Chondrocyte (in vitro differentiated cells): ENCODE measurements around the gene PRSS1. TPM values are rescaled to one million over a fixed set of nuclear protein-coding genes. Genes with fewer than 3 reads are reported as not detected.

ENCODE experiments used
- DNase-seq: peaks from one replicate; pipeline ENCODE4 v3.0.0; 2021; ENCODE audit warnings: mixed read lengths, low spot score
- H3K27ac Mint-ChIP-seq: one replicate; pipeline ENCODE4 v1.8.0; 2021; ENCODE audit warnings: mild to moderate bottlenecking, moderate library complexity, mixed read lengths; ENCODE audit not compliant: unreplicated experiment
- H3K27me3 Mint-ChIP-seq: 2 replicates; pipeline ENCODE4 v1.8.0; 2021; ENCODE audit warnings: low read depth, mixed read lengths
- H3K36me3 Mint-ChIP-seq: 2 replicates; pipeline ENCODE4 v1.8.0; 2021; ENCODE audit warnings: low read depth, mixed read lengths
- H3K4me1 Mint-ChIP-seq: 2 replicates; pipeline ENCODE4 v1.8.0; 2021; ENCODE audit warnings: low read depth, mild to moderate bottlenecking, mixed read lengths
- H3K4me3 Mint-ChIP-seq: one replicate; pipeline ENCODE4 v1.8.0; 2021; ENCODE audit warnings: mild to moderate bottlenecking, moderate library complexity, mixed read lengths; ENCODE audit not compliant: unreplicated experiment
- H3K9me3 Mint-ChIP-seq: 2 replicates; pipeline ENCODE4 v1.8.0; 2021; ENCODE audit warnings: low read depth, mixed read lengths
- CTCF ChIP-seq: fragments of 200-600 bp; sonication (generic); IDR thresholded peaks from 2 replicates; pipeline ENCODE4 v1.5.0; 2021; ENCODE audit warnings: antibody characterized with exemption, mild to moderate bottlenecking, moderate library complexity
- total RNA-seq: library from RNA; stranded (reverse); gene quantifications from 3 replicates; pipeline ENCODE4 v1.2.1, GENCODE V29; 2021

The PRSS1 gene
- total RNA-seq, 1 donor from 2014 or later: not detected

DNA sequence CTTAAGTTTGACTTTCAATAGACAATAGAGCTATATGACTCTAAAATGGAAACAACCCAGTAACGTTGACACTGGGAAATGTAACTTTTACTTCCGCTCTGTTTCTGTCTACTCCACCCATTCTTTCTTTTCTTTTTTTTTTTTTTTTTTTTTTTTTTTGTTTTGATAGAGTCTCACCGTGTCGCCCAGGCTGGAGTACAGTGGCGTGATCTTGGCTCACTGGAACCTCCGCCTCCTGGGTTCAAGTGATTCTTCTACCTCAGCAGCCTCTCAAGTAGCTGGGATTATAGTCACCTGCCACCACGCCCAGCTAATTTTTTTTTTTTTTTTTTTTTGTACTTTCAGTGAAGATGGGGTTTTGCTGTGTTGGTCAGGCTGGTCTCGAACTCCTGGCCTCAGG lies 35.4 kb downstream of the PRSS1 start:
- no peak for DNase-seq
- no peaks in the 10 kb centered on the region for H3K9me3 Mint-ChIP-seq
- H3K36me3 Mint-ChIP-seq: no peaks in the 10 kb centered on the region
- no peak overlapping the region for H3K27ac Mint-ChIP-seq
- no peak overlapping the region for H3K4me3 Mint-ChIP-seq
- H3K27me3 Mint-ChIP-seq: peaks cover 41% of the 10 kb centered on the region
- TF ChIP-seq CTCF: no peak
- H3K4me1 Mint-ChIP-seq: peaks cover 5% of the 10 kb centered on the region

GRCh38 chr7:142785841-142786250 lies 36.6 kb downstream of the PRSS1 start:
- H3K36me3 Mint-ChIP-seq: no peaks in the 10 kb centered on the region
- no peak overlapping the region for H3K27ac Mint-ChIP-seq
- no peak for TF ChIP-seq CTCF
- peaks cover 35% of the 10 kb centered on the region for H3K27me3 Mint-ChIP-seq
- peaks cover 5% of the 10 kb centered on the region for H3K4me1 Mint-ChIP-seq
- no peak for DNase-seq
- no peak overlapping the region for H3K4me3 Mint-ChIP-seq
- no peaks in the 10 kb centered on the region for H3K9me3 Mint-ChIP-seq

- H3K4me3 Mint-ChIP-seq: no peak overlapping the region
- peaks cover 5% of the 10 kb centered on the region for H3K4me1 Mint-ChIP-seq
- no peak for TF ChIP-seq CTCF
- no peaks in the 10 kb centered on the region for H3K9me3 Mint-ChIP-seq
- no peaks in the 10 kb centered on the region for H3K36me3 Mint-ChIP-seq
- DNase-seq: no peak
- no peak overlapping the region for H3K27ac Mint-ChIP-seq
- peaks cover 38% of the 10 kb centered on the region for H3K27me3 Mint-ChIP-seq
Observed at GRCh38 chr7:142787034-142787768, 37.9 kb downstream of the PRSS1 start.

DNA sequence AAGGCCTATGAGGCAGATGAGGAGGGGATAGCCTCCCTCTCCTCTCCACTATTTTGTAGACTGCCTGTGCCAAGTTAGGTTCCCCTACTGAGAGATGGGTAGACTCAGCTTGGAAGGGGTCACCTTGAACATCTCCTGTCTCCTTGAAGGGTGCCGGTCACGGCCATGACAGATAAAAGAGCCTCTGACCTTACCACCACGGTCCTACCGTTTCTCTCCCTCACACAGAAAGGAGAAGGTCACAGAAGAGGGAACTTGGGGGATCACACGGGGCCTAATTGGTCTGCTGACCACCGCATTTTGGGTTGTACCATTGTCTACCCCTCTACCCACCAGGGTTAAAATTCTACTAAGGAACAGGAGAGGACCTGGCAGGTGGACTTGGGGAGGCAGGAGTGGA lies 38.5 kb downstream of the PRSS1 start:
- no peak for TF ChIP-seq CTCF
- no peak overlapping the region for H3K4me3 Mint-ChIP-seq
- peaks cover 41% of the 10 kb centered on the region for H3K27me3 Mint-ChIP-seq
- peaks cover 5% of the 10 kb centered on the region for H3K4me1 Mint-ChIP-seq
- H3K9me3 Mint-ChIP-seq: no peaks in the 10 kb centered on the region
- no peaks in the 10 kb centered on the region for H3K36me3 Mint-ChIP-seq
- no peak for DNase-seq
- no peak overlapping the region for H3K27ac Mint-ChIP-seq

DNA sequence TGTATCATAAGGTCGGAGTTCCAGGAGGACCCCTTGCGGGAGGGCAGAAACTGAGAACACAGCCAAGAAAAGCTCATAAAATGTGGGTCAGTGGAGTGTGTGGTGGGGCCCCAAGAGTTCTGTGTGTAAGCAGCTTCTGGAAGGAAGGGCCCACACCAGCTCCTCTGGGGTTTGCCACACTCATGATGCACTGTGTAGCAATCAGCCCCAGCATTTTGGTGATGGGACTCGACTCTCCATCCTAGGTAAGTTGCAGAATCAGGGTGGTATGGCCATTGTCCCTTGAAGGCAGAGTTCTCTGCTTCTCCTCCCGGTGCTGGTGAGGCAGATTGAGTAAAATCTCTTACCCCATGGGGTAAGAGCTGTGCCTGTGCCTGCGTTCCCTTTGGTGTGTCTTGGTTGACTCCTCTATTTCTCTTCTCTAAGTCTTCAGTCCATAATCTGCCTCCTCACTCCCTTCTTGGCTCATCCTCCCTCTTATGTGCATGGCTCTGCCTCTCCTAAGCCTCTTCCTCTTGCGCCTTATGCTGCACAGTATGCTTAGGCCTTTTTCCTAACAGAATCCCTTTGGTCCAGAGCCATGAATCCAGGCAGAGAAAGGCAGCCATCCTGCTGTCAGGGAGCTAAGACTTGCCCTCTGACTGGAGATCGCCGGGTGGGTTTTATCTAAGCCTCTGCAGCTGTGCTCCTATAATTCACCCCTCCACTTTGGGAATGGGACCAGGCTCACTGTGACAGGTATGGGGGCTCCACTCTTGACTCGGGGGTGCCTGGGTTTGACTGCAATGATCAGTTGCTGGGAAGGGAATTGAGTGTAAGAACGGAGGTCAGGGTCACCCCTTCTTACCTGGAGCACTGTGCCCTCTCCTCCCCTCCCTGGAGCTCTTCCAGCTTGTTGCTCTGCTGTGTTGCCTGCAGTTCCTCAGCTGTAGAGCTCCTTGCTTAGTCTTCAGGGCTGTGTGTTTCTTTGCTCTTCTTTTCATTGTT lies 39.3 kb downstream of the PRSS1 start:
- no peaks in the 10 kb centered on the region for H3K4me1 Mint-ChIP-seq
- peaks cover 39% of the 10 kb centered on the region for H3K27me3 Mint-ChIP-seq
- H3K4me3 Mint-ChIP-seq: no peak overlapping the region
- no peak for TF ChIP-seq CTCF
- no peak overlapping the region for H3K27ac Mint-ChIP-seq
- DNase-seq: no peak
- H3K36me3 Mint-ChIP-seq: no peaks in the 10 kb centered on the region
- H3K9me3 Mint-ChIP-seq: no peaks in the 10 kb centered on the region
